ENCODE results near the gene CALB2. TPM values are rescaled to one million over a fixed set of nuclear protein-coding genes. Genes with fewer than 3 reads are reported as not detected.

The CALB2 gene
- total and polyA plus RNA-seq, 2 of the 8 experiments (the other 6 are each of a cell fraction or from before 2014, with no cell fraction given): 1.9 to 2.6 TPM

- TF ChIP-seq EP300 (IDR thresholded peaks at IDR 0.05; ENCODE audit: borderline replicate concordance in 1 of 2, low read depth in 2 of 2, low read length in 2 of 2): no peak
- TF ChIP-seq GTF2F1 (IDR thresholded peaks at IDR 0.05; ENCODE audit: borderline replicate concordance, low read depth, low read length): no peak
- TF ChIP-seq TAF7 (optimal IDR thresholded peaks at IDR 0.05; ENCODE audit: borderline replicate concordance, low read depth, low read length): no peak
- TF ChIP-seq EZH2 (IDR thresholded peaks at IDR 0.05; ENCODE audit: low read depth, low read length, severe bottlenecking): no peak
- no peak for TF ChIP-seq TAF1 (IDR thresholded peaks at IDR 0.05; ENCODE audit: low read depth, low read length)
- TF ChIP-seq MAFK (IDR thresholded peaks at IDR 0.05; ENCODE audit: low read depth, low read length): no peak
- no peak for TF ChIP-seq RFX5 (IDR thresholded peaks at IDR 0.05; ENCODE audit: borderline replicate concordance, low read depth, low read length)
- TF ChIP-seq GABPA (IDR thresholded peaks at IDR 0.05; ENCODE audit: borderline replicate concordance, insufficient read depth, low read length): no peak
- Histone ChIP-seq H3K18ac (ENCODE audit: extremely low read depth, low read length) (no peak overlapping the region), H3K4me3 (ENCODE audit: extremely low read depth in 1 of 4, insufficient read depth in 2 of 4, low read depth in 3 of 4, low read length in 4 of 4) (no peak overlapping the region), H4K91ac (replicated peaks; ENCODE audit: insufficient read length, low read length) (no peak overlapping the region), H4K8ac (ENCODE audit: extremely low read depth, insufficient read depth, low read length) (no peak overlapping the region), H2BK15ac (ENCODE audit: low read length) (no peak overlapping the region), H4K20me1 (replicated peaks in 1 of 2; ENCODE audit: control insufficient read depth in 1 of 2, insufficient read depth in 2 of 2, low read length in 2 of 2) (no peaks in the 10 kb centered on the region), H3K14ac (ENCODE audit: insufficient read length) (no peak overlapping the region), H3K79me1 (ENCODE audit: low read depth, low read length) (no peaks in the 10 kb centered on the region), H2BK5ac (ENCODE audit: low read depth, low read length) (no peak overlapping the region), H3K23ac (ENCODE audit: insufficient read length) (no peak overlapping the region), H2BK12ac (ENCODE audit: low read depth, low read length) (no peak overlapping the region), H3K9ac (replicated peaks in 1 of 4; ENCODE audit: extremely low read depth in 1 of 4, low read depth in 3 of 4, low read length in 3 of 4) (no peak overlapping the region), H3K9me3 (ENCODE audit: insufficient read depth in 2 of 2, low read depth in 1 of 2, low read length in 1 of 2) (peaks cover 0 to 3% of the 10 kb centered on the region in 2 experiments; a peak in 2 of 4 replicates), H2AFZ (ENCODE audit: low read length) (no peak overlapping the region), H3K4me1 (replicated peaks in 1 of 4; ENCODE audit: control insufficient read depth in 3 of 4, insufficient read depth in 4 of 4, low read length in 3 of 4) (no peaks in the 10 kb centered on the region; a peak in 1 of 7 replicates), H3K56ac (replicated peaks; ENCODE audit: insufficient read length, low read depth, low read length) (no peak overlapping the region), H2BK20ac (ENCODE audit: low read length) (no peak overlapping the region), H3K27me3 (replicated peaks in 1 of 4; ENCODE audit: control insufficient read depth in 3 of 4, extremely low read depth in 1 of 4, insufficient read depth in 3 of 4, low read length in 3 of 4) (no peaks in the 10 kb centered on the region), H3K79me2 (ENCODE audit: control insufficient read depth in 1 of 2, insufficient read depth in 2 of 2, low read length in 2 of 2) (no peaks in the 10 kb centered on the region), H3K4ac (replicated peaks; ENCODE audit: insufficient read length, low read depth, low read length) (no peak overlapping the region), H3K27ac (ENCODE audit: low read depth, low read length) (no peak overlapping the region), H3K36me3 (ENCODE audit: control insufficient read depth in 2 of 4, insufficient read depth in 4 of 4, low read length in 3 of 4) (no peaks in the 10 kb centered on the region), H2AK5ac (ENCODE audit: low read depth, low read length) (no peak overlapping the region), H2BK120ac (replicated peaks; ENCODE audit: low read depth, low read length) (no peak overlapping the region), H3K23me2 (ENCODE audit: low read depth, low read length) (peaks cover 3% of the 10 kb centered on the region; the same call in 1 of the 2 replicates), H3K4me2 (ENCODE audit: insufficient read depth in 1 of 2, low read depth in 2 of 2, low read length in 2 of 2) (no peak overlapping the region), H4K5ac (ENCODE audit: insufficient read length, low read depth, low read length) (no peak overlapping the region)
- ChIA-PET POLR2A (ENCODE audit: partially characterized antibody) (interaction anchor here (1.3 kb wide), 1 partner anchor 12 kb away, joined by 4 read pairs; no protein-coding TSS in a partner anchor), CTCF (ENCODE audit: partially characterized antibody) (interaction anchor here (0.7 to 3.7 kb wide), 18 partner anchors 7 to 172 kb away, joined by 3 to 22 read pairs (median 5); no protein-coding TSS in a partner anchor)
- FAIRE-seq (no peak), DNase-seq (ENCODE audit: low read depth in 1 of 2, low spot score in 2 of 2) (no peak)
- 74% methylated on average over 3 of the region's 3 CpGs; no CpG with 5 or more reads in 1 of the 2 experiments for WGBS, 2 experiments (ENCODE audit: extremely low coverage in 1 of 2, insufficient coverage in 1 of 2, insufficient read length in 1 of 2, insufficient replicate concordance in 2 of 2, low coverage in 1 of 2, low lambda C conversion rate in 2 of 2, missing lambda C conversion rate in 1 of 2)
These were observed 81.0 kb downstream of the CALB2 start for GRCh38 chr16:71439523-71439922.

All from H1 (cell line).